ENCODE measurements around the gene CNTN5.

CNTN5 gene

DNA sequence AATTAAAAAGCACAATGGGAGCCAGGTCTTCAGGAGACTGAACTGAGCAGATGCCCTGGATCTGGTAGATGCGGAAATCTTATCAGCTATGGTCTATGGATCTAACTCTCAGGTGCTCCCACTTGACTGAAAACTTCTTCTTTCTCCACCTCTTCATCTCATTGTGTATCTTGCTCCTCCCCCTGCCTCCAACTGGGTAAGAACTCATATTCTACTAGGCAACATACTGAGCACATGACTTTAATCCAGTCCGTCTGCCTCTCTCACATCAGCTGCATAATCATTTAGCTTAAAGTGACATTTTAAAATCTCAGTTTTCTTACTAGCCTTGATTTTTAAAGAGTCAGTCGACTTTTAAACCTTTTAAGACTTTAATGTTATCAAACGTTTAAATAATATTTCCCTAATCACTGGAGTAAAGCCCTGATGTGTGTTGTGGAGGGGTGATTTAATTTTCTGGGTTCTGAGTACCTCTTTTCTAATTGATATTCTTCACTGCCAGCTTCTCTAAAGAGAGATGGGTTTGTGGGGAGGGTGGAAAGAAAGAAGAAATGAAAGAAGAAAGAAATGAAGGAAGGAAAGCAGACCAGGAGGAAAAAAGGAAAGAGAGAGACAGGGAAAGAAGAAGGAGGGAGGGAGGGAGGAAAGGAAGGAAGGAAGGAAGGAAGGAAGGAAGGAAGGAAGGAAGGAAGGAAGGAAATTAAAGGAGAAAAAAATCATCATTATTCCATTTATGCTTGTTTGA is 1073.5 kb downstream of the CNTN5 start:
- DNase-seq (ENCODE audit: low read depth) = no peak

DNA sequence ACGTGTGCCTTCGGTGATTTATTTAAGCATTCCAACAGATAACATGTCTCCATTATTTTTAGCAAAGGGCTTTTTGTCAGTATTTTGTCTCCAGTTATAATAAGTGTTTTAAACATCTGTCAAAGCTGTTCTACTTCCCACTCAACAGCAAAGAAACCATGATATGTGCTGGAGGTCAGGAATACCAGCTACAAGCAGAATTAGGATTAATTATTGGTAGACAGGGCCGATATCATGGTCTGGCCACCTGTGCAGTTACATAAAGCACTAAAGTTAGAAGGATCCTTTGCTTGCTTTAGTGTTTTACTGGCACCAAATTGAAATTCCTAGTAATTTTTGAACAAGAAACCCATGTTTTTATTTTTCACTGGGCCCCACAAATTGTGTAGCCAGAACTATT is 1075.1 kb downstream of the CNTN5 start:
- DNase-seq (ENCODE audit: low read depth) = no peak

DNA sequence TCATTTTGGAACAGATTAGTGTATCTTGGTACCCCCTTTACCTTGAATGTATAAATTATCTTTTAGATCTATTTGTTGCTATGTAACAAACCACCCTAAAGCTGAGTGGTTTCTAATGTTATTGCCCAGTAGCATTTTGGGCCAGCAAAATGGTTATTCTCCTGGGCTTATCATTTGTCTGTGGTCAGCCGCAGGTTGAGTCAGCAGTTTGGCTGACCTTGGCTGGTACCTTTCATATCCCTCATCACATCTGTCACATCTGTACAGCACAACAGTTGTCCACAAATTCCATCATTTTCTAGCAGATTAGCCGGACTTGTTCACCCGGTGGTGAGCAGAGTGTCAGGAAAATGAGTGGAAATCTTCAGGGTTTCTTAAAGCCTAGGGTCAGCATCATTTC is 1077.8 kb downstream of the CNTN5 start:
- DNase-seq (ENCODE audit: low read depth) = no peak

DNA sequence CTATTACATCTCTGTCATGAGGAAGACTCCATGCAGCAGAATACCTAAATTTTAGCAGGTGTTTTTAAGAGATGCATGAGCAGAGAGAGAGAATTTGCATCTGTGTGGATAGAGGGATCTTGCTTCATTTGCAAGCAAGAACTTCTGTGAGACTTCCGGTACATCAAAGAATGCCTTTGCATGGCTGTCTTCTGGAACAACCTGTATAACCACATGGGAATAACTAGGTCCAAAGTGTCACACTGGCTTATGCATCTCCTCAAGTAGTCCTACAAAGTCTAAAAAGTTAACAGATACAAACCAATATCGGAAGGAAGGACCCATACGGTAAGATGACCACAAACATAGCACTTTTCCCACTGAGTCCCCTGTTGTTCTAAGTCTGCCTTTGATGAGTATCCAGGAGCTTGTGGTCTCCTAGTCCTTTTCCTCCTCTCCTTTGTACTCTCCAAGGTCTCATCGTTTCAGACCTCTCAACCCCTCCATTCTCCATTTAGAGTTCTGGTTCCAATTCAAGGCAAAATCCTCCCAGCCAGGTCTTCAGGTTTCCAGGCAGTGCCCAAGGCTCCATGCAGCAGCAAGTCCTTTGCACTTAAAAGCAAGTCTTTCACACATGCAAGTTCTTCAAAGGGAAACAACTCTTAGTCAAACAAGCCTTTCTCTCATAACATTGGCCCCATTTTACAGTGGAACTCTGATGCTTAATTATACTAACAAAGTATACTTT is 1084.7 kb downstream of the CNTN5 start:
- no peak for DNase-seq (ENCODE audit: low read depth)

DNA sequence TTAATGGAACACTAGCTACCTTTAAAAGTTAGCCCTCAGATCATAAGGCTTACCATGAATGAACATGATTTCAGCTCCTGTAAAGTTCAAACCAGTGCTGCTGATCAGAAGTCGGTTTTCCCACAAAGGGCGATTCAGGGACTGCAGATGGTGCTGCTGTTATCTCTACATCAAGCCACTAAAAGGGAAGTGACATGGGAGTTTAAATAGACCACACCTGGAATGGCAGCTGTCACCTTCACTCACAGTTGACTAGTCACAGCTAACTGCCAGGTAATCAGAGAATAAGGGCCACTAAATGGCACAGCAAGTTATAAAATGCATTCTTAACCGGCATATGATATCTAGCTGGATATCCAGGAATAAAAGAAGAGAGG is 1085.2 kb downstream of the CNTN5 start:
- no peak for DNase-seq (ENCODE audit: low read depth)

DNA sequence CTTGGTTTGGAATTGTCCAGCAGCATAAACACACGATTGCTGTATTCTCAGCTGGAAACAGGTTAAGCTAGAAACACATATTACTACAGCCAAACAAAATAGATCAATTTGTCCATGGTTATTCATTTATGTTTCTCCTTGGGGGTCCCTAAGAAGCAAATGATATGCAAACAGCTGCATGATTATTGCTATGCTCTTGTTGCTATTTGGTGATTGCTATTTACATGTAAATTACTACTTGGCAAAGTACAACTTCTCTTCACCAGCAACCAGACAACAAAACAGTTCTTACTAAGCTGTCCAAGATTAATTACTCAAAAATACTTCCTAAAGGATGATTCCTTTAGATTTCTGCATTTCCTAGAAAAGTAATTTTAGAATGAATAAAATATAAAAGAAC is 1098.4 kb downstream of the CNTN5 start:
- no peak for DNase-seq (ENCODE audit: low read depth)

DNA sequence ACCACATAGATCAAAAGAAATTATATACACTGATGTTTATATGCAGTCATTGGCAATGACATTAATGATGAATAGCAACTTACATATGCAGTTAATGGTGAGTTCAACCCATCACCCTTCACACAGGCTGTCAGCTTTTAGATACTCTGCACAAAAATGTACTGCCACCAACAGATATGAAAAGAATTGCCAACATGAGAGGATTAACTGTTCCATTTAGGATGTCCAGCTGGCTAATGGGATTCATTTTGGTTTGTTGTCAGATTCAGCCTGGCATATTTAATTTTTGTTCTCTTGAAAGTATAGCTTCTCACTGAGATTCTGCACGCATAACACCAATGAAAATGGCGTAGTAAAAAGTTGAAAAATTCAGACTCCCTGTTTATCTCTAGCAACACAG is 1112.4 kb downstream of the CNTN5 start:
- no peak for DNase-seq (ENCODE audit: low read depth)

DNA sequence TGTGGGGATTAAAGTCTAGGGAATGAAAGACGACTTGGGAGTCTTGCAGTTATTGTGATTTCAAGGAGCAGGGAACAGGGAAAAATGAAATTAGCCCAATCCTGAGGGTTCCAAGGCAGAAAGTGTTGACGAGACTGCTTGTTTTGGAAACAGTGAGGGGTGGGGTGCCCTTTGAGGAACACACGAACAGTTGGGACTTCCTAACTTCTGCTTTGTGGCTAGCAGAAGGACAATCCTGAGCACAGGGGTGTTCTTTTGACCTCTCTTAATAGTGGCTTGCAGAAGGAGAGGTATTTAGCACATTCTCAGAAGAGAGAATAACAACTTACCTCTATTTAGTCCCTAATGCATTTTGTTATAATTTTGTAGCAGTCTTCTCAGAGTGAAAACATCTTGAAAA is 1120.5 kb downstream of the CNTN5 start:
- no peak for DNase-seq (ENCODE audit: low read depth)

DNA sequence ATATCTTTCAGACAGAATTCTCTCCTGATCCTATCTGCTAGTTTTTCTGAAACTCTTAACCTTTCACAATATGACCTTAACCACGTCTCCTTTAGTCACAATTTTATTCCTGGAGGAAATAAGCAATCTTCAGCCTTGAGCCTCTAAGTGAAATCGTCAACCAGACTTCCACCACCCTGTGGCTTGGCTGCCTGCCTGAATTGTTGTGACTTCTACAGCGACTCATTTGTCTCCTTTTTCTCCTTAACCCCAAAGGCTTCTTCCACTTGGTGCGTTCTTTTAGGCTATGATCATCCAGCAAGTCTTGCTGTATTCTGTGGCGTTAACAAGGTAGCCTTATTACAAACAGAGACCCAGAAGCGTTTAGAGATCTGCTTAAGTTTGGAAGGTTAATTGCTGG is 1131.2 kb downstream of the CNTN5 start:
- DNase-seq (ENCODE audit: low read depth) = no peak

DNA sequence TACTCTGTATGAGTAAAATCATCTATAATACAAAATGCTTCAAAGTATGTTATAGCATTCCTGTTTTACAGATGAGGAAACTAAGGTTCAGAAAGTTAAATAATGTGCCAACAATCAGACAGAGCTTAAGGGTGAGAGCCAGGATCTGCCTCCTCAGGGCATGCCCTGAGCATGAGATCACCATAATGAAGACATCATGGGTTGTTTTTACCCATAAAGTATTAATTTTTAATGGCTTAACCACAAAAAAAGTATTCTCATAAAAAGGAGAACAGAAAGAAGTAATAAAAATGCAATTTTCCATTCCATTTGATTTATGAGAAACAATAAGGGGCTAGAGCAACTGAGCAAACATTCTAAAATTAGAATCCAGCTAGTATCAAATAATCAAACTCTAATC is 1132.0 kb downstream of the CNTN5 start:
- DNase-seq (ENCODE audit: low read depth) = no peak

DNA sequence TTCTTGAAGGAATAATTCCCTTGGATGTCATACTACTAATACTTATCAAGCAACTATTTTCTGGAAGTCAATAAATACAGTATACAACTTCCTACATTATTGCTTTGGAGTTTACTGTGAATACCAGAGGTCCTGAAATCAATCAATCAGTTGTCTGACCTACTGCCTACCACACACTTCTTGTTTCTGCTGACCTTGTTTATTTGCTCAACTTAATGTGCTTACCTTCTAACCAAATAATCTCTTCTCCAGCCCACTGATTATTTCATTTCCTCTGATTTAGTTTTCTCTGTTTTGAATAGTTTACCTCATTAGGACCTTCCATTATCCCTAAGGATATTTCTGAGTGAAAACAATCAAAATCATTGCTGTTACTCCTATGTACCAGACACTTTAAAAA is 1142.7 kb downstream of the CNTN5 start:
- no peak for DNase-seq (ENCODE audit: low read depth)

DNA sequence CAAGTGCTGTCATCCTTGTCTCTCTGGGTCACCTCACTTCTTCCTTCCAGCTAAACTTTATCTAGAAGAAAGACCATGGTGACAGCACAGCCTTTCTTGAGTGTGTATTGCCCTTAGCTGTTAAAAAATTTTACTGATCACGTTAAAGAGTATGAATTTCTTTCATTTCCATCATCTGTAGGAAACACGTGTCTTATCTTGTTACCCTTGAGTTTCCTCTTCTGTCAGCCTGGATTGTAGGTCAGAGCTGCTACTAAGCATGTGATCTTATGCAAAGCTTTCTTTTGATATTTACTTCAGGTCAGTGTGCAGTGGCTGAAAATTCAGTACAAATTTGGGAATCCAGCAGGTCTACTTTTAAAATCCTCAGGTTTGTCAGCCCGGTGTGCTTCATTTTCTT is 1154.1 kb downstream of the CNTN5 start:
- DNase-seq (ENCODE audit: low read depth) = no peak

DNA sequence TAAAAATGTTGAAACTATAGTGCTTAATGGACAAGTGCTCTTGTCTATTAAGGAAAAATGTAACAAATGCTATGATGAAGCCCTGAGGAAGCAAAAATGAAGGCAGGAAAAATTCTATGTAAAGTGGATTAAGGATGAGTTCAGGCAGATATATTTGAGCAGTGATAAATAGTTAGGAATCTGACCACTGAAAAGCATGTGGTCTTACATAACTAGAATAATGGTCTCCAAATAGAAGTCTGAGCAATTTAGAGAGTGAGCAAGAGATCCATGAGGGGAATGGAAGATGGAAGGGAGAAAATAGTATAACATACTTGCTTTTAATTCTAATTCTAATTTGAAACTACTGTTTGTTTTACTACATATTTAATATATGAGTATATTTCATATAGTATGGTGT is 1155.7 kb downstream of the CNTN5 start:
- DNase-seq (ENCODE audit: low read depth) = no peak

DNA sequence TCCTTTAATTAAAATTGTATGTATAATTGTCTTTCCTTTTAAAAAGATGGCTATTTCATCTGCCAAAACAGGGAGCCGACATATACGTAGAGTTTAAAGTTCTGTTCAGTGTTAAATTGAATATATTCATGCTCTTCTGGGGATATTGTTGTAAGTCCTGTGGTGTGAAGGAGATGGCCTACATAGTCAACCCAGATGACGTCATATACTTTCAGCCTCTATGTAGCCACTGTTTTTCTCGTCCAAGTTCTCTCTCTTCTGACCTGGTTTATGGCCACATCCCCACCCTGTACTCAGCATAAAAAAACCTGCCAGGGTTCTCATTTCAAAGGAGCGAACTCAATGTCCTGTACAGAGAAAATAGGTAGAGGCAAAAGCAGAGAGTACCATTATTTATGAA is 1156.9 kb downstream of the CNTN5 start:
- no peak for DNase-seq (ENCODE audit: low read depth)

DNA sequence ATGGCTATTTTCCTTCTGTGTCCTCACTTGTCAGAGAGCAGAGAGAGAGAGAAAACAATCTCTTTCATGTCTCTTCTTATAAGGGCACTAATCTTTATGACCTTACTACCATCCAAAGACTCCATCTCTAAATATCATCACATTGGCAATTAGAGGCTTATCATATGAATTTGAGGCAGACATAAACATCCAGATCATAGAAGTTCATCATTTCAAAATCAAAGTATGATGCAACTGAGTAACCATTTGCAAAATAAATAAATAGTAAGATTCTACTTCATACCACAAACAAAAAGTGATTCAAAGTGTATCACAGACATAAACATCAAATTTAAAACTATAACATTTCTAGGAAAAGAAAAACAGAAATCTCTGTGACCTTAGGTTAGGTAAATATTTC is 1161.6 kb downstream of the CNTN5 start:
- no peak for DNase-seq (ENCODE audit: low read depth)

DNA sequence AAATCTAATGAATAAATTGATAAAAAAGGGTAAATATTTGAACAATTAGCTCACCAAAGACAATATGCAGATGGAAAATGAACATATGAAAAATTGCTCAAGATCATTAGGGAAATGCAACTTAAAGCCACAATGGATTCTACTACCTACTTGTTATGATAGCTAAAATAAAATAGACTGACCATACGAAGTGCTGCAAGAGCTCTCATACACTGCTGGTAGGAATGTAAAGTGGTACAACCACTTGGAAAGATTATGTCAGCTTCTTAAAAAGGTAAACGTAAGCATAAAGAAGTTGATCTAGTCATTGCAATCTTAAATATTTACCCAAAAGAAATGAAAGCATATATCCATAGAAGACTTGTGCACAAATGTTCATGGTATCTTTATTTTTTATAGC is 1162.2 kb downstream of the CNTN5 start:
- DNase-seq (ENCODE audit: low read depth) = no peak

DNA sequence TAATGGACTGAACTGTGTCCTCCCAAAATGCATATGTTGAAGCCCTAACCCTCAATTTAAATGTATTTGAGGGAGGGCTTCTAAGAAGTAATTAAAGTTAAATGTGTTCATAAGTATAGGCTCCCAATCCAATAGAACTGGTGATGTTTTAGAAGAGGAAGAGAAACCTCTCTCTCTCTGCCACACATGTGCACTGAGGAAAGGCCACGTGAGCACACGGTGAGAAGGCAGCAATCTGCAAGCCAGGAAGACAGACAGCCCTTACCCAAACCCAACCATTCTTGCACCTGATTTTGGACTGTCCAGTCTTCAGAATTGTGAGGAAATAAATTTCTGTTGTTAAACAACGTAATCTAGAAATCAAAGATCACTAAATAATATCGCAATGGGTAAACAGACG is 1164.8 kb downstream of the CNTN5 start:
- DNase-seq (ENCODE audit: low read depth) = no peak

DNA sequence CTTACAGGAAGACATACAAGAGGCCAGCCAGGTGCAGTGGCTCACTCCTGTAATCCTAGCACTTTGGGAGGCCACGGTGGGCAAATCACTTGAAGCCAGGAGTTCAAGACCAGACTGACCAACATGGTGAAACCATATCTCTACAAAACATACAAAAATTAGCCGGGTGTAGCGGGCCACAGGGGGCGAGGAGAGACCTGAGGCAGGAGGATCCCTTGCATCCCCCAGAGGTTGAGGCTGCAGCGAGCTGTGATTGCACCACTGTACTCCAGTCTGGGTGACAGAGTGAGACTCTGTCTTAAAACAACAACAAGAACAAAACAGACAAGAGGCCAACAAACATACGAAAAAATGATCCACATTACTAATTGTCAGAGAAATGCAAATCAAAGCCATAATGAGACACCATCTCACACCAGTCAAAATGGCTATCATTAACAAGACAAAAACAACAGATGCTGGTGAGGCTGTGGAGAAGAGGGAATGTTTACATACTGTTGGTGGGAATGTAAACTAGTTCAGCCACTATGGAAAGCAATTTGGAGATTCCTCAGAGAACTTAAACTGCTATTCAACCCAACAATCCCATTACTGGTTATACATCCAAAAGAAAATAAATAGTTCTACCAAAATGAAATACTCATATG is 1167.5 kb downstream of the CNTN5 start:
- no peak for DNase-seq (ENCODE audit: low read depth)

DNA sequence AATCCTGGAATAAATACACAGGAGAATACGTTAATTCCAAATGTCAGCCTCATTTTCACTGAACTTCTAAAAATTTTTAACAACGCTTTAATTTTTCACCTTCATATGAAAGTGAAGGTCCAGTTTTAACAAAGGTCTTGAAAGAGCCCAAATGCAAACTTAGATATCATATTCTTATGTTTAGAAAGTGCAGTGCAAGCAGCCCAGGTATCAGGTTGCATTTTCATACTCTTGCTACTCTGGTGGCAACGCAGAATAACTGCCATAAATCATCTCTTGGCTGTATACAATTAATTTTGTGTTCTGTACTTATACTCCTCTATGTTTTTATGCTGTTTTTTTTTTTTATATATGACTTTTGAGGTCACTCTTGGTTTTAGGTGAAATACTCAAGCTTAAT is 1169.6 kb downstream of the CNTN5 start:
- no peak for DNase-seq (ENCODE audit: low read depth)

DNA sequence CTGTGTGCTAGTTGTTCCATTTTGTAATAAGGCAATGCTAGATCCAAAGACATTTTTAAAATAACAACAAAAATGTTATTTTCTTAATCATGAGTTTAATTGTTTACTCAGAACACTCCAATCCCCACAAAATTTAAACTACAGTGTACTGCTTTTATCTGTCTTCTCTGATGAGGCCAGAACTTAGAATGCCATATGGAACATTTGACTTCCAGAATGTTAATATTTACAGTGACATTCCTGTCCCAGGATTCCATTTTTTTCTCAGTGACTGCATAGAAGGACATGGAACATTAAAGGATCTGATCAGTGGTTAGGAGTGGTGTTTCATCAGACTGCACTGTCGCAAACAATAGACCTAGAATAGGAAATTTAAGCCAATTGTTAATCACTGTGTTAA is 1171.4 kb downstream of the CNTN5 start:
- no peak for DNase-seq (ENCODE audit: low read depth)

DNA sequence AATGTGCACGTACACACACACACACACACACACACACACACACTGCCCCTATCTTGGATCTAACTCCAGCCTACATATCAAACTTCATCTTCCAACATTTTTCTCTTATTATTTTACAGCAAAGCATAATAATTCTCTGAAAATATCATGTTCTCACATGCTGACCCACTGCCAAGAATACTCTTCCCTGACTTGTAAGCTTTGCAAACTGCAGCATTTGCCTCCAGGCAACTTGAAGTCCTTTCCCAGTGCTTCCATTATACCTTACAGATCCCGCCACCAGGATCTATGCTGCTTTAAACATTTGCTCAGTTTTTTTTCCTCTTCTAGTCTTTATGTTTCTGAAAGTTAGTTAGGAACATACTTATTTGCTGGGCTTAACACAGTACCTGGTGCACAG is 1183.0 kb downstream of the CNTN5 start:
- no peak for DNase-seq (ENCODE audit: low read depth)

DNA sequence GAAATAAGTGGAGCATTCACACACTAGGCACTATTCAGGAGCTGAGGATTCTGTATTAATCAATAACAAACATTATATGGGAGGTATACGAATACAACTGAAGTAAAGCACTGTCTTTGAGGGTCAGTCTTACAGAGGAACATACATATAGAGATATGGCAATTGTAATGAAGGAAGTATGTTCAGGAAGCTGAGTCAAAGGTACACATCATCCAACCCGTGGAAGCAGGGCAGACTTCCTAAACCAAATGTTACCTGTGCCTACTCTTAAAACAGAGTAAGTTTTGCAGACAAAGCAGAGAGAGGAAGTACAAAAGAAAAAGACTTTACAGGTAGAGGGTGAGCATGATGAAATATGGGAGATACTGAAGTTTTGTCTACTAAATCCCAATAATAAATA is 1185.2 kb downstream of the CNTN5 start:
- no peak for DNase-seq (ENCODE audit: low read depth)

DNA sequence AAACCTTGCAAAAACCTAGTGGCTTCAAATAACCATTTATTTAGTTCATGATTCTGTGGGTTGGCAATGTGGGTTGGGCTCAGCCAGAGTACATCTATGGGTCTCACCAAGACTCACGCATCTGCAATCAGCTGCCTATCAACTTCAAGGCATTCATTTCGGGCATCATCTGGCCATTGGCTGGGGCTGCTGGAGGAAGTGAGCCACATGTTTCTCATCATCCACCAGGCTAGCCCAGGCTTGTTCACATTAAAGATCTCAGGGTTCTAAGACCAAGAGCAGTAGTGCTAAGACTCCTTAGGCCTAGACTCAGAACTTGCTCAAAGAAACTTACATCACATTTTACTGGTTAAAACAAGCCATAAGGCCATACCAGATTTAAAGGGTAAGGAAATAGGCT is 1187.5 kb downstream of the CNTN5 start:
- no peak for DNase-seq (ENCODE audit: low read depth)

DNA sequence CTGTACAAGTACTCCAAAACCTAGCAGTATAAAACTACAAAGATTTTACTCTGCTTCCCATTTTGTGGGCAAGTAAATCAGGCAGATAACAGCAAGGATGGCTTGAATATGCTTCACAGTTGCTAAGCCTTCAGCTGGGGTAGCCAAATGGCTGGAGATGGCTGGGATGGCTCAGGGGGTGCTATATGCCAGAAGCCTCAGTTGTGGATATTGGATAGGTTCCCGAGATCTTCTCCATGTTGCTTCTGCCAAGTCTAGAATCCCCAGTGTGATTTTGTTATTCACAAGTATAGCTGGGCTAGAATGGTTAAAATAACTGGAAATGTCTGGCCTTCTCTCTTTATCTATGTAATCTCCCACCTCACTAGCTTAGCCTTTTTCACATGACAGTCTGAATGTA is 1194.0 kb downstream of the CNTN5 start:
- DNase-seq (ENCODE audit: low read depth) = no peak
